Hepatocyte (in vitro differentiated cells): Measurements from ENCODE around the gene TSPAN9. TPM values are rescaled to one million over a fixed set of nuclear protein-coding genes. Genes with fewer than 3 reads are reported as not detected.
A peak's percentile ranks its signal among the peaks of the same experiment; 100 is the strongest.

Experiments used
- DNase-seq: peaks from one replicate; pipeline ENCODE4 v3.0.0-alpha.2; 2016; ENCODE audit warnings: low spot score
- H2AFZ ChIP-seq: fragments of 200-600 bp; sonication (generic); 2 replicates; pipeline ENCODE4 v1.6.0; 2016; ENCODE audit warnings: antibody characterized with exemption, mild to moderate bottlenecking
- H3K27ac ChIP-seq: fragments of 200-600 bp; sonication (generic); 2 replicates; pipeline ENCODE4 v1.5.1; 2016; ENCODE audit warnings: mild to moderate bottlenecking
- H3K27me3 ChIP-seq: fragments of 200-600 bp; sonication (generic); 2 replicates; pipeline ENCODE4 v1.6.1; 2016
- H3K36me3 ChIP-seq: fragments of 200-600 bp; sonication (generic); replicated peaks from 2 replicates; pipeline ENCODE4 v1.5.1; 2016; ENCODE audit warnings: low read depth; ENCODE audit not compliant: insufficient read depth
- H3K4me1 ChIP-seq: fragments of 200-600 bp; sonication (generic); 2 replicates; pipeline ENCODE4 v1.5.1; 2016; ENCODE audit warnings: mild to moderate bottlenecking, moderate library complexity; ENCODE audit not compliant: insufficient read depth
- H3K4me2 ChIP-seq: fragments of 200-600 bp; sonication (generic); 2 replicates; pipeline ENCODE4 v1.6.0; 2016
- H3K4me3 ChIP-seq: fragments of 200-600 bp; sonication (generic); 2 replicates; pipeline ENCODE4 v1.5.1; 2016; ENCODE audit warnings: mild to moderate bottlenecking
- H3K79me2 ChIP-seq: fragments of 200-600 bp; sonication (generic); 2 replicates; pipeline ENCODE4 v1.6.0; 2017; ENCODE audit warnings: mild to moderate bottlenecking
- H3K9me2 ChIP-seq: fragments of 200-600 bp; sonication (generic); replicated peaks from 2 replicates; pipeline ENCODE4 v1.6.0; 2017; ENCODE audit warnings: mild to moderate bottlenecking; ENCODE audit not compliant: insufficient read depth
- H3K9me3 ChIP-seq: fragments of 200-600 bp; sonication (generic); 2 replicates; pipeline ENCODE4 v1.5.1; 2016; ENCODE audit warnings: low read depth, mild to moderate bottlenecking
- H4K20me1 ChIP-seq: fragments of 200-600 bp; sonication (generic); 2 replicates; pipeline ENCODE4 v1.6.0; 2016; ENCODE audit warnings: mild to moderate bottlenecking; ENCODE audit not compliant: insufficient read depth, poor library complexity, severe bottlenecking
- CTCF ChIP-seq: fragments of 200-600 bp; sonication (generic); IDR thresholded peaks from 2 replicates; pipeline ENCODE4 v1.5.1; 2016; ENCODE audit warnings: antibody characterized with exemption, mild to moderate bottlenecking; ENCODE audit not compliant: poor library complexity
- EZH2 ChIP-seq: fragments of 200-600 bp; sonication (generic); IDR thresholded peaks from 2 replicates; pipeline ENCODE4 v1.6.1; 2016; ENCODE audit warnings: antibody characterized with exemption, mild to moderate bottlenecking, borderline replicate concordance
- EZH2phosphoT487 ChIP-seq: fragments of 200-600 bp; sonication (generic); IDR thresholded peaks from one replicate; pipeline ENCODE4 v1.6.1; 2018; ENCODE audit warnings: antibody characterized with exemption, mild to moderate bottlenecking, low read depth, moderate library complexity; ENCODE audit not compliant: unreplicated experiment, severe bottlenecking
- WGBS: methylation state at CpG from one replicate; pipeline ENCODE4 v1.1.6; 2016; ENCODE audit warnings: low lambda C conversion rate; ENCODE audit errors: missing lambda C conversion rate; 5-methylcytosine and 5-hydroxymethylcytosine counted together
- polyA plus RNA-seq: library from polyadenylated mRNA; unstranded; fragments of >200 nt; fragmentation: Nextera tagmentation; extraction: Ambion mirVana; gene quantifications from 2 replicates; pipeline ENCODE4 v1.2.1, GENCODE V29; 2016
- total RNA-seq: library from RNA; depleted of rRNA; stranded (reverse); fragments of >200 nt; gene quantifications from 2 replicates; pipeline ENCODE4 v1.2.3, GENCODE V29; 2014

TSPAN9 gene
- total and polyA plus RNA-seq, 2 experiments from 2014 or later = 16.6 to 38.6 TPM

GRCh38 chr12:3078086-3078820 lies 1.1 kb downstream of the TSPAN9 start:
- Histone ChIP-seq H3K79me2 (peaks cover 38% of the 10 kb centered on the region), H4K20me1 (no peaks in the 10 kb centered on the region), H2AFZ (peak overlapping the region; percentile 54), H3K4me2 (peak overlapping the region; percentile 98), H3K9me3 (no peaks in the 10 kb centered on the region), H3K4me3 (peak overlapping the region; percentile 65), H3K9me2 (no peaks in the 10 kb centered on the region), H3K36me3 (no peaks in the 10 kb centered on the region), H3K4me1 (peaks cover 17% of the 10 kb centered on the region), H3K27ac (peak overlapping the region; percentile 79), H3K27me3 (no peaks in the 10 kb centered on the region)
- no peak for DNase-seq
- TF ChIP-seq EZH2phosphoT487 (no peak), CTCF (no peak), EZH2 (no peak)
- 56% methylated on average over 10 of the region's 10 CpGs for WGBS

- no peaks in the 10 kb centered on the region for H3K36me3 ChIP-seq
- no peak overlapping the region for H2AFZ ChIP-seq
- no peaks in the 10 kb centered on the region for H3K9me2 ChIP-seq
- H3K27ac ChIP-seq = peak overlapping the region; percentile 31
- H3K27me3 ChIP-seq = no peaks in the 10 kb centered on the region
- H3K79me2 ChIP-seq = peaks cover 46% of the 10 kb centered on the region
- WGBS = 80% methylated on average over 9 of the region's 9 CpGs
- peak overlapping the region; percentile 19 for H3K4me2 ChIP-seq
- TF ChIP-seq CTCF = no peak
- no peak for TF ChIP-seq EZH2
- no peaks in the 10 kb centered on the region for H3K9me3 ChIP-seq
- no peak for DNase-seq
- H3K4me3 ChIP-seq = no peak overlapping the region
- H3K4me1 ChIP-seq = peaks cover 42% of the 10 kb centered on the region
- no peaks in the 10 kb centered on the region for H4K20me1 ChIP-seq
Measured at GRCh38 chr12:3081091-3081490, 3.9 kb downstream of the TSPAN9 start.

- TF ChIP-seq EZH2 = no peak
- TF ChIP-seq CTCF = no peak
- no peak for TF ChIP-seq EZH2phosphoT487
- peaks cover 50% of the 10 kb centered on the region for H3K79me2 ChIP-seq
- DNase-seq = no peak
- no peaks in the 10 kb centered on the region for H3K9me2 ChIP-seq
- no peaks in the 10 kb centered on the region for H3K27me3 ChIP-seq
- H3K27ac ChIP-seq = no peak overlapping the region
- peaks cover 39% of the 10 kb centered on the region for H3K4me1 ChIP-seq
- H3K9me3 ChIP-seq = no peaks in the 10 kb centered on the region
- H3K36me3 ChIP-seq = no peaks in the 10 kb centered on the region
- H3K4me3 ChIP-seq = no peak overlapping the region
- H4K20me1 ChIP-seq = no peaks in the 10 kb centered on the region
- H3K4me2 ChIP-seq = no peak overlapping the region
- H2AFZ ChIP-seq = no peak overlapping the region
- 58% methylated on average over 7 of the region's 7 CpGs for WGBS
Measured at GRCh38 chr12:3081886-3082285, 4.7 kb downstream of the TSPAN9 start.
